ENCODE data around the gene RANBP1. TPM values are rescaled to one million over a fixed set of nuclear protein-coding genes. Genes with fewer than 3 reads are reported as not detected.
A peak's percentile ranks its signal among the peaks of the same experiment; 100 is the strongest.

The RANBP1 gene
- total RNA-seq, 1 donor: 71.3 TPM

DNA sequence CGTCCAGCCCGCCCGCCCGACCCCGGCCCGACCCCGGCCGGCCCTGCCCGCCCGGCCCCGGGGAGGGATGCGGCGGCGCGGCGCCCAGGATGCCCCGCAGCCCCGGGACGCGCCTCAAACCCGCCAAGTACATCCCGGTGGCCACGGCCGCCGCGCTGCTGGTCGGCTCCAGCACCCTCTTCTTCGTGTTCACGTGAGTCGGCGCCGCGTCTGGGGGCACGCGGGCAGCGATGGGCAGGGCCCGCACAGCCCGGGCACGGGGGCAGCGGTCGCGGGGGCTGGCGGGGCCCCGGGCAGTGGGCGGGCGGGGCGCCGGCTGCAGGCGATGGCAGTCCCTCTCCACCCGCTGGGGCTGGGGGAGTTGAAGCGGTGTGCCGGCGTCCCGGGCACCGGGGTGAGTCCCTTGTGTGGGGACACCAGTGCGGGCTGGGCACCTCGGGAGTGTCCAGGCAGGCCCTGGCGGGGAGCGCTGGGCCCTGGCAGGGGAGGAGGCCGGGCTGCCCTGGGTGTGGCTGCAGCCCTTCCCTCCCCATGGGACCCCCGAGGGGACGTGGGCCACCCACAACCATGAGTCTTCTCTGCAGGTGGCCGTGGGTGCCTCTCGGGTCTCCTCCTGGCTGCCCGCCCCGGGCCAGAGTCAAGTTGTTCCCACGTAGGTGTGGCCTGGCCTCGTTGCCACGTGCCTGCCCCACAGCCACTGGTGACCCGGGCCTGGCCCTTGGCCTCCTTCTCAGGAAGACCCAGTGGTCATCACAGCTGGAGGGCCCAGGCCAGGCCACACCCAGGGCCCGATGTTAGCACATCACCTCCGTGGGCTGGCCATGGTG, 16.2 kb downstream of the RANBP1 start:
- H3K27me3 ChIP-seq (ENCODE audit: insufficient read depth, low read length): no peaks in the 10 kb centered on the region
- peaks cover 23% of the 10 kb centered on the region for H3K4me1 ChIP-seq (ENCODE audit: insufficient read depth, low read length)
- peak overlapping the region; percentile 46 for H3K4me3 ChIP-seq (ENCODE audit: low read length)
- no peaks in the 10 kb centered on the region for H3K9me3 ChIP-seq (ENCODE audit: low read depth, low read length)

GRCh38 chr22:20132686-20133246, 16.9 kb downstream of the RANBP1 start:
- H3K9me3 ChIP-seq (ENCODE audit: low read depth, low read length): no peaks in the 10 kb centered on the region
- H3K4me3 ChIP-seq (ENCODE audit: low read length): peak overlapping the region; percentile 46
- no peaks in the 10 kb centered on the region for H3K27me3 ChIP-seq (ENCODE audit: insufficient read depth, low read length)
- peaks cover 23% of the 10 kb centered on the region for H3K4me1 ChIP-seq (ENCODE audit: insufficient read depth, low read length)

DNA sequence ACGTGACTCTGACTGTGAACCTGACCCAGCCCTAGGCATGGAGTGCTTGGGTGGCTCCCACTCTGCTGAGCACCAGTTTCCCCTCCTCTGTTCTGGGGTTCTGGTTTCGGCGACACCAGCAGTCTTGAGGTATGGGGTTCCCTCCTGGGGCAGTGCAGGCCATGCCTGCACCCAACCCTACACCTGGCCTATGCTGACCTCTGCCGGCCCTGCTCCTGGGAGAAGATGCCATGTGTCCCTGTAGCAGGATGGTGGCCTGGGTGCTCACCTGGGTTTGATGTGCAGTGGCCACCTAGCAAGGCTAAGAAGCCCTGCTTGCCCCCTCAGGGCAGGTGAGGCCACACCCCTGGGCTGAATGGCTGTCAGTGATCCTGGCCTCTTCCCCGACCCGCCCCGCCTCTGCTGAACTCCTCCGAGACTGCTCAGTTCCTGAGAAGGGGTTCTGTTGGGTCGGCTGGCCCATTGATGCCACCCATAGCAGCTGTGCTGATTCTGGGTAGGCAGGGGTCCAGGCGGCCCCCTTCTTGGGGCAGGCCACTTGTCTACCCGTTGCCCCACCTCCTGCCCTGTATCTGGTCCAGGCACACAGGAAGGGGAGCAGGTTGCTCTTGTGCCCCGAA, 18.1 kb downstream of the RANBP1 start:
- Histone ChIP-seq H3K4me3 (ENCODE audit: low read length) (no peak overlapping the region), H3K4me1 (ENCODE audit: insufficient read depth, low read length) (peaks cover 23% of the 10 kb centered on the region), H3K27me3 (ENCODE audit: insufficient read depth, low read length) (no peaks in the 10 kb centered on the region), H3K9me3 (ENCODE audit: low read depth, low read length) (no peaks in the 10 kb centered on the region)

- Histone ChIP-seq H3K4me3 (ENCODE audit: low read length) (no peak overlapping the region), H3K27me3 (ENCODE audit: insufficient read depth, low read length) (no peaks in the 10 kb centered on the region)
Measured at GRCh38 chr22:20135265-20135664, 19.4 kb downstream of the RANBP1 start.

GRCh38 chr22:20135806-20136602, 20.1 kb downstream of the RANBP1 start:
- no peaks in the 10 kb centered on the region for H3K27me3 ChIP-seq (ENCODE audit: insufficient read depth, low read length)
- H3K4me3 ChIP-seq (ENCODE audit: low read length): no peak overlapping the region
- H3K9me3 ChIP-seq (ENCODE audit: low read depth, low read length): no peaks in the 10 kb centered on the region
- peaks cover 16% of the 10 kb centered on the region for H3K4me1 ChIP-seq (ENCODE audit: insufficient read depth, low read length)

More at GRCh38 chr22:20135265-20135664, 19.4 kb downstream of the RANBP1 start:
- Histone ChIP-seq H3K4me1 (ENCODE audit: insufficient read depth, low read length) (peaks cover 23% of the 10 kb centered on the region), H3K9me3 (ENCODE audit: low read depth, low read length) (no peaks in the 10 kb centered on the region)

DNA sequence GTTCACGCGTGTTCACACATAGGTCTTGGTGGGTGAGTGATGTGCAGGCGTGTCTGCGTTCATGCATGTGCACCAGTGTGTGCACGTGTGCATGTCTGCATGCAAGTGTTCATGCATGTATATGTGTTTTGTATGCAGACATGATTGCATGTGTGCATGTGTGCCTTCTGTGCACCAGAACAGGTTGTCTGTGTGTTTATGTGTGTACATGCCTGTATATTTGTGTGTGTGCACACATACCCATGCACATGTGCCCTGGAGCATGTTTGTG, 20.6 kb downstream of the RANBP1 start:
- Histone ChIP-seq H3K4me3 (ENCODE audit: low read length) (no peak overlapping the region), H3K27me3 (ENCODE audit: insufficient read depth, low read length) (no peaks in the 10 kb centered on the region), H3K9me3 (ENCODE audit: low read depth, low read length) (no peaks in the 10 kb centered on the region), H3K4me1 (ENCODE audit: insufficient read depth, low read length) (peaks cover 16% of the 10 kb centered on the region)

GRCh38 chr22:20137113-20137512, 21.2 kb downstream of the RANBP1 start:
- Histone ChIP-seq H3K4me1 (ENCODE audit: insufficient read depth, low read length) (peaks cover 16% of the 10 kb centered on the region), H3K27me3 (ENCODE audit: insufficient read depth, low read length) (no peaks in the 10 kb centered on the region)

GRCh38 chr22:20137671-20138416, 21.9 kb downstream of the RANBP1 start:
- Histone ChIP-seq H3K4me3 (ENCODE audit: low read length) (no peak overlapping the region), H3K9me3 (ENCODE audit: low read depth, low read length) (no peaks in the 10 kb centered on the region), H3K27me3 (ENCODE audit: insufficient read depth, low read length) (no peaks in the 10 kb centered on the region), H3K4me1 (ENCODE audit: insufficient read depth, low read length) (peaks cover 9% of the 10 kb centered on the region)

More at GRCh38 chr22:20137113-20137512, 21.2 kb downstream of the RANBP1 start:
- H3K4me3 ChIP-seq (ENCODE audit: low read length): no peak overlapping the region
- no peaks in the 10 kb centered on the region for H3K9me3 ChIP-seq (ENCODE audit: low read depth, low read length)

GRCh38 chr22:20138417-20138738, 22.5 kb downstream of the RANBP1 start:
- Histone ChIP-seq H3K9me3 (ENCODE audit: low read depth, low read length) (no peaks in the 10 kb centered on the region), H3K4me3 (ENCODE audit: low read length) (no peak overlapping the region), H3K27me3 (ENCODE audit: insufficient read depth, low read length) (no peaks in the 10 kb centered on the region), H3K4me1 (ENCODE audit: insufficient read depth, low read length) (peaks cover 4% of the 10 kb centered on the region)

DNA sequence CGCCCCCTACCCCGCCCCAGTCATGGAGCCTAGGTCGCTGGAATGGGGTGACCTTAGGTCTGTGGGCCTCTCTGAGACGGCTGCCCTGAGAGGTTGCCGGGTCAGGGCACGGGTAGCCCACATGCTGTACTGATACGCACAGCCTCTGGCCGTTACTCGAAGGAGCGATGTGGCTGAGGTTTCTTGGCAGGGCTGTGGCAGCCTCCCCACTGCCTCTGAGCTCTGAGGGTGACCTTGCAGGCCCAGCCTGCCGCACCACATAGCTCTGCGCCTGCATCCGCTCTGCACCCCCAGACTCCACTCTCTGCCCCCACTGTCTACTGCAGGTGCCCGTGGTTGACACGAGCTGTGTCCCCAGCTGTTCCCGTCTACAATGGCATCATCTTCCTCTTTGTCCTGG, 23.0 kb downstream of the RANBP1 start:
- H3K4me1 ChIP-seq (ENCODE audit: insufficient read depth, low read length): peaks cover 4% of the 10 kb centered on the region
- no peak overlapping the region for H3K4me3 ChIP-seq (ENCODE audit: low read length)
- no peaks in the 10 kb centered on the region for H3K9me3 ChIP-seq (ENCODE audit: low read depth, low read length)
- no peaks in the 10 kb centered on the region for H3K27me3 ChIP-seq (ENCODE audit: insufficient read depth, low read length)

GRCh38 chr22:20139391-20140106, 23.6 kb downstream of the RANBP1 start:
- H3K4me1 ChIP-seq (ENCODE audit: insufficient read depth, low read length): peaks cover under 1% of the 10 kb centered on the region
- no peaks in the 10 kb centered on the region for H3K27me3 ChIP-seq (ENCODE audit: insufficient read depth, low read length)
- no peak overlapping the region for H3K4me3 ChIP-seq (ENCODE audit: low read length)
- H3K9me3 ChIP-seq (ENCODE audit: low read depth, low read length): no peaks in the 10 kb centered on the region

DNA sequence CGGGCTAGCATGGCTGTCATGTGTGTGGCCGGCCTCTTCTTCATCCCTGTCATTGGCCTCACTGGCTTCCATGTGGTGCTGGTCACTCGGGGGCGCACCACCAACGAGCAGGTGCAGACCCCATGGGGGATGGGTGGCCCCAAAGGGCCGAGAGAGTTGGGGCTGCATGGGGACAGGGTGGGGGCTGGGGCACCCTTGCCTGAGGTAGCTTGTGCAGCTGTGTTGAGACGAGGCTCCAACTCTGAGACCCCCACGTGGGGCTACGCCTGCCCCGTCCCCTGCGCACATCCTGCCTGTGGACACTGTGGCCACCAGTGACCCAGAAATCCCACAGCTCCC, 24.2 kb downstream of the RANBP1 start:
- Histone ChIP-seq H3K4me3 (ENCODE audit: low read length) (no peak overlapping the region), H3K4me1 (ENCODE audit: insufficient read depth, low read length) (no peaks in the 10 kb centered on the region), H3K9me3 (ENCODE audit: low read depth, low read length) (no peaks in the 10 kb centered on the region), H3K27me3 (ENCODE audit: insufficient read depth, low read length) (no peaks in the 10 kb centered on the region)

DNA sequence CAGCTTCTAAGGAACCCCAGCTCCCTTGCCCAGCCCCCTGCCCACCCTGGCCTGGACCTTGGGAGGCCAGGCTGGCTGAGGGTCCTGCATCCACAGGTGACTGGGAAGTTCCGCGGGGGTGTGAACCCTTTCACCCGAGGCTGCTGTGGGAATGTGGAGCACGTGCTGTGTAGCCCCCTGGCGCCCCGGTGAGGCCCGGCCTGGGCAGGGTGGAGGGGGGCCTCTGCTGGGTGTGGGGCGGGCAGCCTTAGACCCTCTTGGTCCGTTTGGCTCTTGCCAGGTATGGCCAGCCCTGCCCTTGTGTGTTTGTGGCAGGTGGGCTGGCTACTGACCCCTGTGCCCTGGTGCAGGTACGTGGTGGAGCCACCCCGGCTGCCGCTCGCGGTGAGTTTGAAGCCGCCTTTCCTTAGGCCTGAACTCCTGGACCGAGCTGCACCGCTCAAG, 24.6 kb downstream of the RANBP1 start:
- Histone ChIP-seq H3K4me3 (ENCODE audit: low read length) (no peak overlapping the region), H3K27me3 (ENCODE audit: insufficient read depth, low read length) (no peaks in the 10 kb centered on the region), H3K4me1 (ENCODE audit: insufficient read depth, low read length) (no peaks in the 10 kb centered on the region), H3K9me3 (ENCODE audit: low read depth, low read length) (no peaks in the 10 kb centered on the region)

Data from mononuclear cell (primary cell).